NCI-H146 (cell line): ENCODE data around the gene ZC3H12A.

Experiments
- DNase-seq: peaks from one replicate; lab custom pipeline; 2025; lab: John Stamatoyannopoulos, UW

Gene ZC3H12A

DNA sequence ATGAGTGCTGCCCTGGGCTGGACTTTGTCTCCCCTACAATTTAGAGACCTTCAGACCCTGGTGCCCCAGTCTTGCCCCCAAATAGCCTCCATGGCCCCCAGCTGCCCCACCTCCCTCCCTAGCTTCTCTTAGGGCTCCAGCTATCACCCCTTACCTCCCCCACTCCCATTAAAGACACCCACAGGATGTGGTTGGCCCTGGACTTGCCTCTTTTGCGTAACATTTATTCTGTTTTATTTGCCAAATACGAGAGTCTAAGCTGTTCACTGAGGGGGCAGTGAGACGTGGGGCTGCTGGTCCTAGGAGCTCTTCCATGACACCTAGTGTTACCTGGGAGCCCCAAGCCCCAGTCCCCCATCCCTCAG is 4.5 kb downstream of the ZC3H12A start:
- DNase-seq, result no peak

DNA sequence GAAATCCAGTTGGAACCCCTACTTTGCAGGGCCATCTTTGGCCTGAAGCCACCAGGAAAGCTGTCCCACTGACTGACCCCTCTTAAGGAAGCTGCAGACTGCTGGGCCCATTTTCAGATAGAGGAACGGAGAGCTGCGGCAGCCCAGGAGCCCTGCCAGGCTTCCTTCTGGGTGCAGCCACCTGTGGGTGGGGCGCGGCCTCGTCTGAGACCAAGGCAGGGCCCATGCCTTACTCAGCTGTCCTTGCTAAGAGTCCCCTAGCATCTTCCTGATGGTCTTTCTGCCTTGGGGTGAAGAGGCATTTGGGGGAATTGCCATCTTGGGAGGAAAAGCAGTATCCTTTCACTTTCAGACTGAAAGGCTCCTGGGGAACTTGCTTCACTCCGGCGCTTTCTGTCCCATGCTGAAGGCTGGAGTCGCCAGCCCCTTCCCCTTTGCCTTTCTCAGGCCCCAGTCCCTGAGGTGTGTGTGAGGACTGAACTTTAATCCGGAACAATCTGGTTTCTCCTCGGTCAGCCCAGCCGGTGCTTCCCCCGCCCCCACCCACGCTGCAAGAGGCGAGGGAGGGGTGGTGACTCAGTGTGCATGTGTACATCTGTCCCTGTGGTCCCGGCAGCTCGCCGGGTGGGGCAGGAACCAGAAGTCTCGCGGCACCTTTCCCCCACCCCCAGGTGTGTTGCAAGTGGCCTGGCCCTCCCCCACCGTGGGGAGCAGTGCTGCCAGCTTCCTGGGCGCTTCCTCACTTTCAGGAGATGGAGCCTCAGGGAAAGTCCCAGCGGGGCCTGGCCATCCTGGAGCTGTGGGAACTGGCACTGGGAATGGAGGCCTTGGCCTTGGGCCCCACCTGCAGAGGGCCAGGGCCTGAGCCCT is 5.1 kb downstream of the ZC3H12A start:
- no peak for DNase-seq

DNA sequence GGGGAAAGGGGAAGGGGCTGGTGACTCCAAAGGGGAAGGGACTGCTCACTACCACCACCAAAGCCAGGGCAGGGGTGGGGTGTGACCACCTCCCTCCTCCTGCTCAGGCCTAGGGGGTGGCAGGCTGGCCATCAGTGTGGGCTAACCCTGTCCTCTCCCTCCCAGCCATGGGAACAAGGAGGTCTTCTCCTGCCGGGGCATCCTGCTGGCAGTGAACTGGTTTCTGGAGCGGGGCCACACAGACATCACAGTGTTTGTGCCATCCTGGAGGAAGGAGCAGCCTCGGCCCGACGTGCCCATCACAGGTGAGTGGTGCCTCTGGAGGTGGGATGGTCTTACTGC is 5.7 kb downstream of the ZC3H12A start:
- DNase-seq, result no peak

DNA sequence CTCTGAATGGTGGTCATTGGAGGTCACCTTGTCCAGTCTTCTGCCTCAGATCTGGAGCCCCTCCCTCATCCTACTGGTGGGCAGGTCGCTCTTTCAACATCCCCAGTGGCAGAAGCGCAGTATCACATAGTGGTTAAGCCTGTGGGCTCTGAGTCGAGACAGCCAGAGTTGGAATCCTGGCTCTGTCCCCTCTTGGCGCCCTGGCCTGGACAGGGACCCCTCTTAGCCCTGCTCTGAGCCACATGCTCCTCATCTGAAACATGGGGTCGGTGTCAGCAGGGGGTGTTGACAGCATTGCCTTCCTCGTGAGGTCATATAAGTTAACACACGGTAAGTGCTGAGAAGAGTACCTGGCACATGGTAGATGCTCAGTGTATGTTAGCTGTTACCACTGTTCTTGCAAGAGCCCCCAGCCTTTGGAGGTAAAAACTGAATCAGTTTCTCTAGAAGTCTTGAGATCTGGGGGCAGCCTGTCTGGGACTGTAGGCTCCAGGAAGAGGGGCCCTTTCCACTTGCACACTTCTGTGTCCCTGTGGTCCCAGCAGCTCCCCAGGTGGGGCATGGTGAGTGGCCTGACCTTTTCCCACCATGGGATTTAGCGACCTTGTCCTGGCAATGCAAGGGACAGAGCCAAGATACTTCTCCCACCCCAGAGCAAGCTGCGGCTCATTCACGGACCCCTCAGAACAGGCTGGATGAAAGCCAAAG is 6.4 kb downstream of the ZC3H12A start:
- DNase-seq, result no peak

DNA sequence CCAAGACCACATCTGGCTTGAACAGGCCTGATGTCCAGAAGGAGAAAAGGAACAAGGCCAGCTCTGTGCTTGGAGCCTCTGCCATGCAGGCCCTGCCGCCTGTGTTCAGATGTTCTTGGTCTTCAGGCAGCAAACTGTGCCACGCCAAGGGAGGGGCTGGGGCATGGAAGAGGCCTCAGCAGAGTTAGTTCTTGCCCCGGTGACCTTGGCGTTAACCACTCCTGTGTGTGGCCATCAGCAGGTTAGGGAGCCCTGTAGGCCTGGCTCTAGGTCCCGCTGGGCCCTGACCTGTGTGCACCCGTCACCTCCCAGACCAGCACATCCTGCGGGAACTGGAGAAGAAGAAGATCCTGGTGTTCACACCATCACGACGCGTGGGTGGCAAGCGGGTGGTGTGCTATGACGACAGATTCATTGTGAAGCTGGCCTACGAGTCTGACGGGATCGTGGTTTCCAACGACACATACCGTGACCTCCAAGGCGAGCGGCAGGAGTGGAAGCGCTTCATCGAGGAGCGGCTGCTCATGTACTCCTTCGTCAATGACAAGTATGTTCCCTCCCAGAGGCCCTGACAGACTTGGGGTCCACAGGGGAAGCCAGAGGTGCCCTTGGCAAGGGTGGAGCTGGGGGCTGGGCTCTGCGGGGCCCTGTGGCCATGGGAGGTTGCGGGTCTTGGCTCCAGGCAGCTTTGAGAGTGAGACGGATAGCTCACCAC is 7.1 kb downstream of the ZC3H12A start:
- DNase-seq, result no peak

DNA sequence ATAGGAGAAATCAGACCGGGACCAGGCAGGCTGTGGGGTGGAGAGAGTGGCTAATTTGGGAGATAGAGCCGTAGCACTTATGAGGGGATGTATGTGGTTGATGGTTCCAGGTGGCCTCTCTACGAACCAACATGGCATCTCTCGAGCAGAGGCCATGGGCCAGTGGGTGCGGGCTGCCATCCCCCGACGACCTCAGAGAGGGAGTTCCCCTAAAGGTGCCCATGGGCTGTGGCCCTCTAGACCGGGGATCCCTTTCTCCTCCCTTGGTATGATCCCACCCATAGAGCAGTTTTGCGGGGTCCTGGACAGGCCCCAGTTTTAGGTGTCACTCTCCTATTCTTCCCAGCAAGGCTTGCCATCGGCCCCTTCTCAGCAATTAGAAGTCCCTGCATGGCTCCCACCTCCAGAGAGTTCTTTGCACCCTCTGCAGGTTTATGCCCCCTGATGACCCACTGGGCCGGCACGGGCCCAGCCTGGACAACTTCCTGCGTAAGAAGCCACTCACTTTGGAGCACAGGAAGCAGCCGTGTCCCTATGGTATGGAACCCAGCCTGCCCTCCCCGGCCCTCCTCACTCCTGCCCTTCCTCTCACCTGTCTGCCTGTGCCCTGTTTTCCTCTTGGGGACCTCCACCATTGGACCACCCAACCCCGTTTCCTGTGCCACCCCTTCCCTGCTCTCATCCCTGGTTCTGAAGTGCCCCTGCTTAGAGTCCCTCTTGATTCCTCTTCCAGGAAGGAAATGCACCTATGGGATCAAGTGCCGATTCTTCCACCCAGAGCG is 7.8 kb downstream of the ZC3H12A start:
- DNase-seq, result no peak

DNA sequence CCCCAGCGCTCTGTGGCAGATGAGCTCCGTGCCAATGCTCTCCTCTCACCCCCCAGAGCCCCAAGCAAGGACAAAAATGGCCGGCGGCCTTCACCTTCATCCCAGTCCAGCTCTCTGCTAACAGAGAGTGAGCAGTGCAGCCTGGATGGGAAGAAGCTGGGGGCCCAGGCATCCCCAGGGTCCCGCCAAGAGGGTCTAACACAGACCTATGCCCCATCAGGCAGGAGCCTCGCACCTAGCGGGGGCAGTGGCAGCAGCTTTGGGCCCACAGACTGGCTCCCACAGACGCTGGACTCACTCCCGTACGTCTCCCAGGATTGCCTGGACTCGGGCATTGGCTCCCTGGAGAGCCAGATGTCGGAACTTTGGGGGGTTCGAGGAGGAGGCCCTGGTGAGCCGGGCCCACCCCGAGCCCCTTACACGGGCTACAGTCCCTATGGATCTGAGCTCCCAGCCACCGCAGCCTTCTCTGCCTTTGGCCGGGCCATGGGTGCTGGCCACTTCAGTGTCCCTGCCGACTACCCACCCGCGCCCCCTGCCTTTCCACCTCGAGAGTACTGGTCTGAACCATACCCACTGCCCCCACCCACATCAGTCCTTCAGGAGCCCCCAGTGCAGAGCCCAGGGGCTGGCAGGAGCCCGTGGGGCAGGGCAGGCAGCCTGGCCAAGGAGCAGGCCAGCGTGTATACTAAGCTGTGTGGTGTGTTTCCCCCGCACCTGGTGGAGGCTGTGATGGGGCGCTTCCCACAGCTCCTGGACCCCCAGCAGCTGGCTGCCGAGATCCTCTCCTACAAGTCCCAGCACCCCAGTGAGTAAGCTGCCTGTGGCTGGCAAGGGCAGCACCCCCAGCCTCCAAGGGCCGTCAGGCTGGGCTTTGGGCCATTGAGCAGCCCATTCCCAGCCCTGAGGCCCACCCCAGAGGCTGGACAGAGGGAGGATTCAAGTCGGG is 8.7 kb downstream of the ZC3H12A start:
- DNase-seq, result no peak

DNA sequence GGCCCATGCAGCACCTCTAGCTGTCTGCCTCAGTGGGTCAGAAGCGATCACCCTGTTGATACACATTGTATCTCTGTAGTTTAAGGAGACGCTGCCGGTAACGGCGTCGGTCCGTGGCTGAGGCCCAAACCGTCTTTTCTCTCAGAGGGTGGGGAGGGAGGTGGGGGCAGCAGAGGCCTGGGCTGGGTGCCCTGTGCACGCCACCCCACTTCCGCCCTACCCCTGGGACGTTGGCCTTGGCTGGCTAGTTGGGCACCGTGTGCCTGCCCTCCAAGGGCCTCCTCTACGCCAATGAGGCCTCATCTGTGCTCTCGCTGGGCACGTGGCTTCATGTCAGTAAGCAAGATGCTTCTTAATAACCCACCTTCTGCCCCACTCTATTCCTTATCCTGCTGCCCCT is 9.4 kb downstream of the ZC3H12A start:
- no peak for DNase-seq

DNA sequence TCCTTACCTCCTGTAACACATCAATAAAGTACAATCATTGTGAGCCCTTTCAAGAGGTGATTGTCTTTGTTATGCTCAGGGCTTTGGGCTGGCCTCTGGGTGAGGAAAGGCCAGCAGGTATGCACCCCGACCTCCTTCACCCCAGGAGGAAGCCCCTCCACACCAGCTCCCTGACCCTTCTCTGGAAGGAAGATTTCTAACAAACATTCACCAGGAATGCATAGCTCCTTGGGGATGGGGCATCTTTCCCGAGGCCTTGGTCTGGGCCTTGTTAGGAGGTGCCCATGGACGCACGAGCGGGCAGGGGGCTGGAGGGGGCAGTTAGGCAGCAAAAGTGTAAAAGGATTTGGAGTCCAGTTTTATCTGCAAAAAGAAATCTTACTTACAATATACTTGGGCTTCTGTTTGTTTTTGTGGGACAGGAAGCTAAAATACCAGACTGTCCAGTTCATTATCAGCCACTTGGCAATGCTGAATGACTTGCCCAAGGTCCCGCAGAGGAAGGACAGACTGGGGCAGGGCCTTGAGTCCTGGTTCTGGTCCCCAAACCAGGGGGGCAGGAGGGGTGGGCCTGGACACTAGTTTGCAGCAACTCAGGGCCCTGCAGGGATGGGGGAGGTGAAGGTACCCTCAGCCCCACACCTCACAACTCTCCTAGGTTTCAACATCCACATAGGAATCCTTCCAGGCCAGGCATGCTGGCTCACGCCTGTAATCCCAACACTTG is 10.1 kb downstream of the ZC3H12A start:
- no peak for DNase-seq

DNA sequence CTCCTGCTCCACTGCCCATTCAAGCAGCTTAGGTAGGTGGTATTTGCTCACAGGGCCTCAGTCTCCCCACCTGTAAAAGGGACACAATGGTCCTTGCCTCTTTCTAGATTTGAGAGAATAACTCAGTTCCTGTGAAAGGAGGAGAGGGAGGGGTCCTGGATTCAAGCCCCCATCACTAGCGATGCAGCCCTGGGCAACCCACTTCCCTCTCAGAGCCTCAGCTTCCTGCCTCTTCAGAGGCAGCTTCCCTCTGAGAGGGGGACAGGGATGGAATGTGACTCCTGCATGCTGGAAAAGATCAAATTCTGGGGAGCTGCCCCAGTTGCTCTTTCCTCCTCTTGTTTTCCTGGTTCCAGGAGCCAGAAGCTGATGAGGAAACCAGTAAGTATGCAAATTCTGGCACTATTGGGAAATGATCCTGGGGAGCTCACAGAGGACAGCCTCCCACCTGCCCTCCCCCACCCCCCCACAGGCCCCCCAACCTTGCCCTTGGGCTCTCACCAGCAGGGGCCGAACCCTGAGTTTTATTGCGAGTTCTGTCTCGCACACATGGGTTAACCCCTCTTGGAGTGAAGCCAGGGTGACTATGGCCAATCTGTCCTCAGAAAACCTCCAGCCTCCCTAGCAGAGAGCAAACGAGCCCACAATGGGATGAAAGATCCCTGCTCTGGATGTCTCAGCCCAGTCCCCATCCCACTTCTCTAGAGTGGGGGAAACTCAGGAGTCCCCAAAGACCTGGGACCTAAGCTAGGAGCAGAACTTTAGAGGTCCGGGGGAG is 11.7 kb downstream of the ZC3H12A start:
- no peak for DNase-seq

DNA sequence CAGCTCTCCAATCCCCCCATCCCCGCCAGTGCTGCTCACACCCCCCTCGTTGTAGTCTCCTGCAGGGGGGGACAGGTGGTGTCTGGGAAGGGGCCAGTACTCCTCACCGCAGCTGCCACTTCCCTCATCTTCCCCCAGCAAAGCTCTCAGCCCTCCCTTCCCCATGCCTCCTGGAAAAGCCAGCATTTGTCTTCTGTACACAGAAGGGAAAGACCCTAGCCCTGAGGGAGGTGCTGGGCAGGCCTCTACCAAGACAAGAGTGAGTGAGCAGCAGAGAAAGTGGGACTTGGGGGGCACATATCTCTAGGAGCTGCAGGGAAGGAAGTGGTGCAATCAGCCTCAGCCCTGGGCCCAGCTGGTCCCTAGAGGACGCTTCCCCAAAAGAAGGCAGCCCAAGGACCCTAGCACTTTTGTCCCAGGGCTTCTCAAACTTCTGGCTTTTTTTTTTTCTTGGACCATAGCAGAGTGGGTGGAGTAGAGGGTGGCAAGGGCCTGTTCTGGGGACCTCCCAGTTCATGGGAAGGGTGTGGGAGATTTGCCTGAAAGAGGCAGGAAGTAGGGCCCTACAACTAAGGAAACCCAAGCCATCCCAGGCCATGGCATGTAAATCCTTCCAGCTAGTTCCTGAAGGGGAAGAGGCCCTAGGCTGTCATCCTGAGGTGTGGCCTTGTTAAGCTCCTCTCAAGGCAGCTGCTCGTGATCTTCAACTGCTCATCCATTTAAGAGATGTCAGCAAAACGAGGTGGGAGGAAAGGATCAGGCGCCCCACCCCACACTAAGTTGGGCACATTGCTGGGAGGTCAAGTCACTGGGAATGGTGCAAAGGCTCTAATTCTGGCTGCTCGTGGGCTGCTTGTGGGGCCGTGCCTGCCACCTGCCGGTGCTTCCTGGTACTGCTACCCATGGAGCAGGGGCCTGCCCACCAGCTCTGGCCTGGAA is 12.6 kb downstream of the ZC3H12A start:
- DNase-seq, result peak; percentile 35

DNA sequence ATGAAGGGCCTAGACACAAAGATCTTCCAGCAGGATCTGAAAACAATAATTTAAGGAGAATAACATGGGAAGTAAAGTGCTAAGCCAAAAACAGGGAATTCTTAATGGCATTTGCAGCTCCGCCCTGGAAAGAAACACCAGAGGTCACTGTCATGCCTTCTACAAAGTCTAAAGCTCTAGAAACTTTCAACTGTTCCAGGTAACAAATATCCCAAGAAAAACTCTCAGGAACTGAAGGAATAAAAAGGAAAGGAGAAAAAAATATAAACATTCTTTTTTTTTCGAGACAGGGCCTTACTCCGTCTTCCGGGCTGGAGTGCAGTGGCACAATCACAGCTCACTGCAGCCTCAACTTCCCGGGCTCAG is 13.2 kb downstream of the ZC3H12A start:
- no peak for DNase-seq

DNA sequence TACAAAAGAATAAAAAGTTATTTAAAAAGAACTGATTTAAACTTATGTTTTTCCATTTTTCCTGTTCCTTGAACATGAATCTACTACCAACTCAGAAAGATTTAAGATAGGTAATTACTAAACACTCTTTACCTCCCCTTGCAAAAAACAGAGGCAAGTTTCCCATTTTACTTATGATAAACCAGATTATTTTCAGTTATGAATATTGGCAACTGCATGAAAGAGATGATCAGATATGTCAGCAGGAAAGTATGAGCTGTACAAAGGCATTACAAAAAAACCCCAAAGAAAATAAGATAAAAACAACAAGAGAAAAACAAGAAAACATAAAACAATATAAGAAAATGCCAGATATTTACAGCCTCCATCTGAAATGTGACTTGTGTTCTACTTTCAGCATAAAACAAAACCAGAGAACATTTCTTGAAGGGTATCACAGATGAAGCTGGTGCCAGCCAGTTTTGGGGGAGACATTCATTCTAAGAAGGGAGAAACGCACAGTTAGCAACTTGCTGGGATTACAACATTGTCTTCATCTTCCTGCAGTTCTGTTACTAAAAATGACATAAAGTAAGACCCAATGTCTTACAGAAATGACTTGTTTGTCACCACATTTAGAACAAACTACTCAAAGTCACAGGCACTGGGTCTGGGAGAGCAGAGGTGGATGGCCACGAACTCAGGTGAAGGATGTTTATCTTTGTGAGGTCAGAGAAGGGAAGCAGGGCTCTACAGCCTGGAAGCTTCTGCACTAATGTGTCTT is 19.1 kb downstream of the ZC3H12A start:
- DNase-seq, result no peak

DNA sequence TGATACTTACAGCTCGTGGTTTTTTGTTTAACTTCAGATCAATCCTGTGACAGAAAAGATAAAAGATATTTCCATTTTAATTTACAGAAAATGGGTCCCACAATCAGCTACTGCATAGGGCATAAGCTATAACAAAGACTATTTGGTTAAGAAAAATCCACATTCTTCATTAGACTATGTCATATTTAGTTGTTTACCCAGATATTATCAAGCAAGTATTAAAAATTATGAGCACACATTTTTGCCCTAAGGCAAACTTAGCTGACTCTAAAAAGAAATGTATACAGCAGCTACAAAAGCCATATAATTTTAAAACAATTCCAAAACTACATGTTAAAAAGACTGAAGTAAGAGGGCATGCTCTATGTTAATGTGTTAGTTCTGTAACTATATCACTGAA is 21.5 kb downstream of the ZC3H12A start:
- DNase-seq, result no peak

DNA sequence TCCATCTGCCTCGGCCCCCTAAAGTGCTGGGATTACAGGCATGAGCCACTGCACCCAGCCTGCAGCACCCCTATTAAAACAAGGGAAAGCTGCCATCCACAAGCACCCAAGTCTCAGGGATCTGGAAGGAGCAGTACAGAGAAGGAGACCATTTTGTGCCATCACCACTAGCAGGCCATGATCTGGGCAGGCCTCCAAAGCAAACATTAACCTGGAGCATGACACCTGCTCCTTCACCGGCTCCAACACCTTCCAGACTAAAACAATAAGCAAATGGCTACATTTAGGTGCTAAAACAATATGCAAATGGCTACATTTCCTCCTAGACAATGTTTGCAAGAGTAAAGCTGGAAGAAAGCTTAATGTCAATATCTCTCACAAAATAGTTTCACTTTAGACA is 23.5 kb downstream of the ZC3H12A start:
- DNase-seq, result peak; percentile 79

DNA sequence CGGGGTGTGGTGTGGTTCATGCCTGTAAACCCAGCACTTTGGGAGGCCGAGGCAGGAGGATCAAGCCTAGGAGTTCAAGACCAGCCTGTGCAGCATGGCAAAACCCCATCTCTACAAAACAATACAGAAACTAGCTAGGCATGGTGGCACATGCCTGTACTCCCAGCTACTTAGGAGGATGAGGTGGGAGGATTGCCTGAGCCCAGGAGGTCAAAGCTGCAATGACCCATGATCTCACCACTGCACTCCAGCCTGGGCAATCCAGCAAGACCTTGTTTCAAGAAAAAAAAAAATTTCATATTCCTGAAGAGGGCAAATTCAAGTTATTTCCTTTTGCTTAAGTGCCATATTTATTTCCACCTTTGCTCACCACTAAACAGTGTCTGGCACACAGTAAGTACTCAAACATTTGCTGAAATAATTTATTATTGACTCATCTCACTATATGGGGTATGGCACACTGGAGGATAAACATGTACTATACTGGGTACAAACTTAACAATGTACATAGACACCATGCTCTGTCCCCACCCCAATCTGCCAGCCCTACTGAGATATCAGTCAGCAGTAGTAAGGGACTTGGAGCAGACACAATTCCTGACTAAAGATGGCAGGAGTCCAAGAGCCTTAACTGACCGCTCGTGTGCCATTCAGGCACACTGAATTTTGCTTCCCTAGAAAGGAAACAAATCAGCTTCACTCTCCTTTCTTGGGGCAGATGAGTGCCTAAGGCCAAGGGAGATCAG is 24.7 kb downstream of the ZC3H12A start:
- peak; percentile 2 for DNase-seq

DNA sequence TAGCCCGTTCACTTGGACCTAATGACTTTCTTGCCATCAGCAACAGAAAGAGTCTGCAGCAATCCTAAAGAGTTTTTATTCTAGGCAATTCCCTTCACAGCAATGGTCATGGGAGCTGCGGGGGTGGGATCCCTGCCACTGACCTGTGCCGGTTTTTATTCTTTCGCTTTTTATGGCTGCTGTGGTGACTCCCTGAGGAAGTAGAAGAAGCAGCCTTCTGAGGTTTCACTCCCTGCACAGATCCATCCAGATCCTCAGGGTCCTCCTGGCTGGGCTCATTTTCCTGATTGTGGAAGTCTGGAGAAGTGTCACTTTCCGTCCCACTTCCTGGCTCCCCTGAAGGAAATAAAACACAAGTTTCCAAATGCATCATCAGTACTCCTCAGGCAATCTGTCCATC is 27.3 kb downstream of the ZC3H12A start:
- no peak for DNase-seq
